Measurements from ENCODE around the gene LMAN2.

LMAN2 gene

DNA sequence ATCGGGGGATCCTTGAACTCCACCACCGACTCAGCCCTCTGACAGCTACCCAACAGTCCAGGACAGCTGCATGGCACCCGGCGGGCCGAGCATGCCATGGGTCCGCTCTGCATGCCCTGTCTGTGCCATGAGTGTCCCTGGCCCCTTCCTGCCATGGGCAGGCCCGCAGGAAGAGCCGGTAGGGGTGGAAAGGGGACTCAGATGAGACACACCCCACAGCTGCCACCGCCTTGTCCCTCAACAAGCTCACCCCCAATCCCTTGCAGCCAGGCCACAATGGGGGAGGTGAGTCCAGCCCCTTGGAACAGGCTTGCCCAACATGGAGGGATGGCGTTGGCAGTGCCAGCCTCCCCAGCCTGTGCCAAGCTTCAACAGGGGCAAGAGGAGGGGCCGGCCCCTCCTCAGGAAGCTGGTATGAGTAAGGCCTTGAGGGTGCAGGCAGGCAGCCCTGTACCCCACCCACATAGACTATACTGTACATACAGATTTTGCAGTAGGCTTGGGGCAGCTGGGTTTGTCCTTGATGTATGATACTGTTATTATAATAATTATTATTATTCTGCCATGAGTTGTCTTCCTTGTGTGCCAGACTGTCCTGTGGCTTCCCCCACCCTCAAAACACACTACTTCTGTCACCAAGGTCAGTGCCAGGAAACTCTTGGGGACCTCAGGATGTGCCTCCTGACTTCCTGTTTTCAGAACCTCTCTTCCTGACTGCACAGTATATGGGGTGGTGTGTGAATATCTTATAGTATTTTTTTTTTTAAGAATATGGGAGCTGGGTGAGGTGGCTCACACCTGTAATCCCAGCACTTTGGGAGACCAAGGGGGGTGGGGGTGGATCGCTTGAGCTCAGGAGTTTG lies 20.8 kb upstream of the LMAN2 start:
- Histone ChIP-seq H2AFZ (ENCODE audit: low read length) (no peak overlapping the region), H3K9me3 (ENCODE audit: insufficient read depth, low read depth, low read length) (no peaks in the 10 kb centered on the region), H3K36me3 (ENCODE audit: insufficient read depth, low read length) (0 out of 2 replicates have a peak, but pooled peaks cover 4% of the 10 kb centered on the region), H3K79me2 (ENCODE audit: insufficient read depth, low read length) (no peaks in the 10 kb centered on the region), H3K9me2 (replicated peaks; ENCODE audit: low read depth, low read length) (no peaks in the 10 kb centered on the region), H4K20me1 (ENCODE audit: insufficient read depth, low read length, poor library complexity, severe bottlenecking) (no peaks in the 10 kb centered on the region), H3K27me3 (ENCODE audit: insufficient read depth, low read length, poor library complexity, severe bottlenecking) (no peaks in the 10 kb centered on the region), H3K4me2 (ENCODE audit: low read depth, low read length, poor library complexity, severe bottlenecking) (peak overlapping the region; percentile 60), H3K9ac (ENCODE audit: low read depth, low read length, poor library complexity, severe bottlenecking) (peak overlapping the region; percentile 17), H3F3A (ENCODE audit: low read depth) (no peaks in the 10 kb centered on the region), H3K4me1 (ENCODE audit: insufficient read depth, low read length, poor library complexity, severe bottlenecking) (peaks cover 22% of the 10 kb centered on the region), H3K4me3 (ENCODE audit: low read length, poor library complexity, severe bottlenecking) (peak overlapping the region; percentile 48)
- TF ChIP-seq, protein P1, sequence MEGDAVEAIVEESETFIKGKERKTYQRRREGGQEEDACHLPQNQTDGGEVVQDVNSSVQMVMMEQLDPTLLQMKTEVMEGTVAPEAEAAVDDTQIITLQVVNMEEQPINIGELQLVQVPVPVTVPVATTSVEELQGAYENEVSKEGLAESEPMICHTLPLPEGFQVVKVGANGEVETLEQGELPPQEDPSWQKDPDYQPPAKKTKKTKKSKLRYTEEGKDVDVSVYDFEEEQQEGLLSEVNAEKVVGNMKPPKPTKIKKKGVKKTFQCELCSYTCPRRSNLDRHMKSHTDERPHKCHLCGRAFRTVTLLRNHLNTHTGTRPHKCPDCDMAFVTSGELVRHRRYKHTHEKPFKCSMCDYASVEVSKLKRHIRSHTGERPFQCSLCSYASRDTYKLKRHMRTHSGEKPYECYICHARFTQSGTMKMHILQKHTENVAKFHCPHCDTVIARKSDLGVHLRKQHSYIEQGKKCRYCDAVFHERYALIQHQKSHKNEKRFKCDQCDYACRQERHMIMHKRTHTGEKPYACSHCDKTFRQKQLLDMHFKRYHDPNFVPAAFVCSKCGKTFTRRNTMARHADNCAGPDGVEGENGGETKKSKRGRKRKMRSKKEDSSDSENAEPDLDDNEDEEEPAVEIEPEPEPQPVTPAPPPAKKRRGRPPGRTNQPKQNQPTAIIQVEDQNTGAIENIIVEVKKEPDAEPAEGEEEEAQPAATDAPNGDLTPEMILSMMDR (conservative IDR thresholded peaks at IDR 0.05; ENCODE audit: low read length), result no peak
- TF ChIP-seq EZH2phosphoT487 (IDR thresholded peaks at IDR 0.05; ENCODE audit: borderline replicate concordance), result no peak

DNA sequence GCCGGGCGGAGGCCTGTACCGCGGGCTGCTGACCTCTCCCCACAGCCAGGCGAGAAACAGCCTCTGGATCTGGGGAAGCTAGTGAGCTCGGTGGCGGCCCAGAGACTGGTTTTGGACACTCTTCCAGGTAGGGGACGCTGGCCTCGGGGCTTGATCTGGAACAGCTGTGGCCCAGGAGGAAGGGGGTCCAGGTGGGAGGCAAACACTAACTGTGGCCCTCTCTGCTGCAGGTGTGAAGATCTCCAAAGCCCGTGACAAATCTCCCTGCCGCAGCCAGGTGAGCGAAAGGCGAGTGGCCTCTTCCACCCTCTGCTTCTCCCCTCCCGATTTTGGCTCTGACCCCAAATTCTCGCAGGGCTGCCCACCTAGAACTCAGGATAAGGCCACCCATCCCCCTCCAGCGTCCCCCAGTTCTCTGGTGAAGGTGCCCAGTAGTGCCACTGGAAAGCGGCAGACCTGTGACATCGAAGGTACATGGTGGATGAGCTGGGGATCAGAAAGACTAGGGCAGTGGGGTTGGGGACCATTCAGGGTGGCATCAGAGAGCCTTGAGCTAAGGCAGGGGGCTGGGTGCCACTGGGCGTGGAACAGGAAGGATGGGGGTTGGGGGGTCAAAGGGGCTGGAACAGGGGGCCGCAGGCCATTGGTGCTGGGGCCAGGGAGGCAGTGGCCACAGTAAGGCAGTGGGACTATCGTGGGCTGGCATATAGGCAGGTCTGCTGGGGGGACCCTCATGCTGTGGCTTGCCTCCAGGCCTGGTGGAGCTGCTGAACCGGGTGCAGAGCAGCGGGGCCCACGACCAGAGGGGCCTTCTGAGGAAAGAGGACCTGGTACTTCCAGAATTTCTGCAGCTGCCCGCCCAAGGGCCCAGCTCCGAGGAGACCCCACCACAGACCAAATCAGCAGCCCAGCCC lies 19.9 kb upstream of the LMAN2 start:
- Histone ChIP-seq H2AFZ (ENCODE audit: low read length) (no peak overlapping the region), H3K4me2 (ENCODE audit: low read depth, low read length, poor library complexity, severe bottlenecking) (peak overlapping the region; percentile 60), H3K27me3 (ENCODE audit: insufficient read depth, low read length, poor library complexity, severe bottlenecking) (no peaks in the 10 kb centered on the region), H3K4me1 (ENCODE audit: insufficient read depth, low read length, poor library complexity, severe bottlenecking) (peaks cover 22% of the 10 kb centered on the region), H4K20me1 (ENCODE audit: insufficient read depth, low read length, poor library complexity, severe bottlenecking) (no peaks in the 10 kb centered on the region), H3K36me3 (ENCODE audit: insufficient read depth, low read length) (0 out of 2 replicates have a peak, but pooled peaks cover 4% of the 10 kb centered on the region), H3K9ac (ENCODE audit: low read depth, low read length, poor library complexity, severe bottlenecking) (peak overlapping the region; percentile 17), H3K79me2 (ENCODE audit: insufficient read depth, low read length) (no peaks in the 10 kb centered on the region), H3K9me3 (ENCODE audit: insufficient read depth, low read depth, low read length) (no peaks in the 10 kb centered on the region), H3K4me3 (ENCODE audit: low read length, poor library complexity, severe bottlenecking) (peak overlapping the region; percentile 48), H3F3A (ENCODE audit: low read depth) (no peaks in the 10 kb centered on the region), H3K9me2 (replicated peaks; ENCODE audit: low read depth, low read length) (no peaks in the 10 kb centered on the region)
- TF ChIP-seq, protein P1 (conservative IDR thresholded peaks at IDR 0.05; ENCODE audit: low read length), result no peak
- no peak for TF ChIP-seq EZH2phosphoT487 (IDR thresholded peaks at IDR 0.05; ENCODE audit: borderline replicate concordance)

DNA sequence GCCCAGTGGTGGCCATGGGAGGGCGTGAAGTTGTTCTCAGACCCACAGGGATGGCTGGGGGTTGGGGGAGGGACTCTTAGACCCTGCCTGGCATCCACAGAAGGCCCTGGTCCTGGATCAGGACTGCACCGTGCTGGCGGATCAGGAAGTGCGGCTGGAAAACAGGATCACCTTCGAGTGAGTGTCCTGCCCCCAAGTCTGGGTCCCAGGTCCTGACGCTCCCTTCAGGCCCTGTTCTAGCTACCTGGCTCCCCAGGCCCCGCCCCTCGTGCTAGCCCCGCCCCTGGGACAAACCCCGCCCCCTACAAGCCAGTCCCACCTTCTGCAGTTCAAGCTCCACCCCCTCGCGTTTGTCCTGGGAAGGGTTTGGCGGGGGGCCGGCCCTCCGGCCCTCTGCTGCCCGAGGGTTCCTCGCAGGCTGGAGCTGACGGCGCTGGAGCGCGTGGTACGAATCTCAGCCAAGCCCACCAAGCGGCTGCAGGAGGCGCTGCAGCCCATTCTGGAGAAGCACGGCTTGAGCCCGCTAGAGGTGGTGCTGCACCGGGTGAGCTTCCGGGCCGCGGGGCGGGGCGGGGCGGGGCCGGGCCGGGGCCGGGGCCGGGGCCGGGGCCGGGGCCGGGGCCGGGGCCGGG lies 19.1 kb upstream of the LMAN2 start:
- Histone ChIP-seq H3K36me3 (ENCODE audit: insufficient read depth, low read length) (0 out of 2 replicates have a peak, but pooled peaks cover 4% of the 10 kb centered on the region), H3K4me3 (ENCODE audit: low read length, poor library complexity, severe bottlenecking) (no peak overlapping the region), H3K4me2 (ENCODE audit: low read depth, low read length, poor library complexity, severe bottlenecking) (no peak overlapping the region), H3K9me2 (replicated peaks; ENCODE audit: low read depth, low read length) (no peaks in the 10 kb centered on the region), H3K79me2 (ENCODE audit: insufficient read depth, low read length) (no peaks in the 10 kb centered on the region), H2AFZ (ENCODE audit: low read length) (no peak overlapping the region), H3K4me1 (ENCODE audit: insufficient read depth, low read length, poor library complexity, severe bottlenecking) (peaks cover 22% of the 10 kb centered on the region), H4K20me1 (ENCODE audit: insufficient read depth, low read length, poor library complexity, severe bottlenecking) (no peaks in the 10 kb centered on the region), H3F3A (ENCODE audit: low read depth) (no peaks in the 10 kb centered on the region), H3K9ac (ENCODE audit: low read depth, low read length, poor library complexity, severe bottlenecking) (no peak overlapping the region), H3K27me3 (ENCODE audit: insufficient read depth, low read length, poor library complexity, severe bottlenecking) (no peaks in the 10 kb centered on the region), H3K9me3 (ENCODE audit: insufficient read depth, low read depth, low read length) (no peaks in the 10 kb centered on the region)
- TF ChIP-seq, protein P1 (conservative IDR thresholded peaks at IDR 0.05; ENCODE audit: low read length), result no peak
- TF ChIP-seq EZH2phosphoT487 (IDR thresholded peaks at IDR 0.05; ENCODE audit: borderline replicate concordance), result no peak
